ENCODE results near the gene PTPRCAP. TPM values are rescaled to one million over a fixed set of nuclear protein-coding genes. Genes with fewer than 3 reads are reported as not detected.
A peak's percentile ranks its signal among the peaks of the same experiment; 100 is the strongest.

The PTPRCAP gene
- total RNA-seq, 1 experiment from 2014 or later, result 0.56 TPM

GRCh38 chr11:67468456-67468758, 30.9 kb upstream of the PTPRCAP start:
- ChIA-PET POLR2A (ENCODE audit: low non-redundant PET) (no interaction called here), CTCF (interaction anchor here (1.1 kb wide), 1 partner anchor 67 kb away, joined by 5 read pairs; the partner anchor contains the start of gene PPP1CA)
- intact Hi-C loops (cut with micrococcal nuclease; ENCODE audit: unreplicated experiment), result no loop called here
- no peaks in the 10 kb centered on the region for H3K9me3 ChIP-seq (ENCODE audit: low read depth, low read length, poor library complexity, severe bottlenecking)
- peak overlapping the region; percentile 84 for H3K4me3 ChIP-seq (ENCODE audit: low read depth, low read length, poor library complexity, severe bottlenecking)
- H3K36me3 ChIP-seq (ENCODE audit: insufficient read depth, low read length, poor library complexity, severe bottlenecking), result no peaks in the 10 kb centered on the region
- no peak for DNase-seq (ENCODE audit: low spot score)
- TF ChIP-seq CTCF (conservative IDR thresholded peaks at IDR 0.05; ENCODE audit: low read depth, low read length) (no peak), EZH2 (IDR thresholded peaks at IDR 0.05; ENCODE audit: borderline replicate concordance, low read depth, low read length, poor library complexity, severe bottlenecking) (no peak)
- no peaks in the 10 kb centered on the region for H3K27me3 ChIP-seq (replicated peaks; ENCODE audit: insufficient read depth, low read depth, low read length, poor library complexity)
- peak overlapping the region; percentile 84 for H3K27ac ChIP-seq (ENCODE audit: low read depth, low read length, poor library complexity, severe bottlenecking)
- BruUV-seq (replicated peaks), result no TSS peak
- peaks cover 11% of the 10 kb centered on the region for H3K4me1 ChIP-seq (ENCODE audit: insufficient read depth, low read length, poor library complexity, severe bottlenecking)

- peaks cover 11% of the 10 kb centered on the region for H3K4me1 ChIP-seq (ENCODE audit: insufficient read depth, low read length, poor library complexity, severe bottlenecking)
- H3K36me3 ChIP-seq (ENCODE audit: insufficient read depth, low read length, poor library complexity, severe bottlenecking), result no peaks in the 10 kb centered on the region
- CTCF ChIA-PET, result interaction anchor here (1.1 kb wide), 1 partner anchor 66 kb away, joined by 5 read pairs; the partner anchor contains the start of gene PPP1CA
- BruUV-seq (replicated peaks), result no TSS peak
- no peaks in the 10 kb centered on the region for H3K9me3 ChIP-seq (ENCODE audit: low read depth, low read length, poor library complexity, severe bottlenecking)
- no peaks in the 10 kb centered on the region for H3K27me3 ChIP-seq (replicated peaks; ENCODE audit: insufficient read depth, low read depth, low read length, poor library complexity)
- peak overlapping the region; percentile 84 for H3K4me3 ChIP-seq (ENCODE audit: low read depth, low read length, poor library complexity, severe bottlenecking)
- H3K27ac ChIP-seq (ENCODE audit: low read depth, low read length, poor library complexity, severe bottlenecking), result peak overlapping the region; percentile 84
- DNase-seq (ENCODE audit: low spot score), result no peak
- intact Hi-C loops (cut with micrococcal nuclease; ENCODE audit: unreplicated experiment), result no loop called here
- TF ChIP-seq CTCF (conservative IDR thresholded peaks at IDR 0.05; ENCODE audit: low read depth, low read length) (no peak), EZH2 (IDR thresholded peaks at IDR 0.05; ENCODE audit: borderline replicate concordance, low read depth, low read length, poor library complexity, severe bottlenecking) (no peak)
- POLR2A ChIA-PET (ENCODE audit: low non-redundant PET), result no interaction called here
Observed at GRCh38 chr11:67468056-67468455, 30.6 kb upstream of the PTPRCAP start.

- Histone ChIP-seq H3K4me3 (ENCODE audit: low read depth, low read length, poor library complexity, severe bottlenecking) (peak overlapping the region; percentile 84), H3K4me1 (ENCODE audit: insufficient read depth, low read length, poor library complexity, severe bottlenecking) (peaks cover 11% of the 10 kb centered on the region), H3K27me3 (replicated peaks; ENCODE audit: insufficient read depth, low read depth, low read length, poor library complexity) (no peaks in the 10 kb centered on the region), H3K9me3 (ENCODE audit: low read depth, low read length, poor library complexity, severe bottlenecking) (no peaks in the 10 kb centered on the region), H3K36me3 (ENCODE audit: insufficient read depth, low read length, poor library complexity, severe bottlenecking) (no peaks in the 10 kb centered on the region), H3K27ac (ENCODE audit: low read depth, low read length, poor library complexity, severe bottlenecking) (no peak overlapping the region)
- BruUV-seq (replicated peaks), result no TSS peak
- POLR2A ChIA-PET (ENCODE audit: low non-redundant PET), result no interaction called here
- CTCF ChIA-PET, result no interaction called here
- intact Hi-C loops (cut with micrococcal nuclease; ENCODE audit: unreplicated experiment), result no loop called here
- TF ChIP-seq EZH2 (IDR thresholded peaks at IDR 0.05; ENCODE audit: borderline replicate concordance, low read depth, low read length, poor library complexity, severe bottlenecking), result no peak
- no peak for TF ChIP-seq CTCF (conservative IDR thresholded peaks at IDR 0.05; ENCODE audit: low read depth, low read length)
- no peak for DNase-seq (ENCODE audit: low spot score)
Observed at GRCh38 chr11:67466962-67467771, 29.7 kb upstream of the PTPRCAP start.
